ENCODE measurements around the gene SHQ1. TPM values are rescaled to one million over a fixed set of nuclear protein-coding genes. Genes with fewer than 3 reads are reported as not detected.
"Not testable (repeated sequence)": the region's sequence is repeated elsewhere in the genome, so short reads cannot be mapped to it uniquely, and the experiment has no call there.

Gene SHQ1
- total RNA-seq, 1 donor from 2014 or later, result 18.0 TPM

GRCh38 chr3:72794079-72794478 lies 54.2 kb downstream of the SHQ1 start:
- Mint-ChIP-seq H3K36me3 (ENCODE audit: unreplicated experiment) (peaks cover 10% of the 10 kb centered on the region), H3K27ac (ENCODE audit: unreplicated experiment) (no peak overlapping the region), H3K27me3 (ENCODE audit: unreplicated experiment) (no peaks in the 10 kb centered on the region), H3K4me1 (ENCODE audit: unreplicated experiment) (peaks cover 20% of the 10 kb centered on the region), H3K4me3 (ENCODE audit: unreplicated experiment) (no peak overlapping the region), H3K9me3 (ENCODE audit: unreplicated experiment) (no peaks in the 10 kb centered on the region)
- DNase-seq (ENCODE audit: extremely low spot score, unreplicated experiment), result no peak
- TF ChIP-seq CTCF (IDR thresholded peaks at IDR 0.05), result no peak

GRCh38 chr3:72791161-72791560 lies 57.1 kb downstream of the SHQ1 start:
- Mint-ChIP-seq H3K36me3 (ENCODE audit: unreplicated experiment) (peaks cover 11% of the 10 kb centered on the region), H3K4me3 (ENCODE audit: unreplicated experiment) (no peak overlapping the region), H3K9me3 (ENCODE audit: unreplicated experiment) (no peaks in the 10 kb centered on the region), H3K27ac (ENCODE audit: unreplicated experiment) (no peak overlapping the region), H3K27me3 (ENCODE audit: unreplicated experiment) (no peaks in the 10 kb centered on the region), H3K4me1 (ENCODE audit: unreplicated experiment) (peaks cover 4% of the 10 kb centered on the region)
- TF ChIP-seq CTCF (IDR thresholded peaks at IDR 0.05), result no peak
- DNase-seq (ENCODE audit: extremely low spot score, unreplicated experiment), result no peak

- no peaks in the 10 kb centered on the region for H3K9me3 Mint-ChIP-seq (ENCODE audit: unreplicated experiment)
- H3K27me3 Mint-ChIP-seq (ENCODE audit: unreplicated experiment), result no peaks in the 10 kb centered on the region
- H3K27ac Mint-ChIP-seq (ENCODE audit: unreplicated experiment), result no peak overlapping the region
- no peak for DNase-seq (ENCODE audit: extremely low spot score, unreplicated experiment)
- H3K4me1 Mint-ChIP-seq (ENCODE audit: unreplicated experiment), result peaks cover 4% of the 10 kb centered on the region
- no peak overlapping the region for H3K4me3 Mint-ChIP-seq (ENCODE audit: unreplicated experiment)
- peaks cover 11% of the 10 kb centered on the region for H3K36me3 Mint-ChIP-seq (ENCODE audit: unreplicated experiment)
- TF ChIP-seq CTCF (IDR thresholded peaks at IDR 0.05), result no peak
Observed at GRCh38 chr3:72789786-72790185, 58.5 kb downstream of the SHQ1 start.

- H3K9me3 Mint-ChIP-seq (ENCODE audit: unreplicated experiment); DNase-seq (ENCODE audit: extremely low spot score, unreplicated experiment); H3K4me1 Mint-ChIP-seq (ENCODE audit: unreplicated experiment); H3K4me3 Mint-ChIP-seq (ENCODE audit: unreplicated experiment); H3K27me3 Mint-ChIP-seq (ENCODE audit: unreplicated experiment); H3K27ac Mint-ChIP-seq (ENCODE audit: unreplicated experiment): not testable (repeated sequence)
- peaks cover 11% of the 10 kb centered on the region for H3K36me3 Mint-ChIP-seq (ENCODE audit: unreplicated experiment)
Observed at GRCh38 chr3:72788232-72788631, 60.0 kb downstream of the SHQ1 start.

GRCh38 chr3:72786668-72787067 lies 61.6 kb downstream of the SHQ1 start:
- DNase-seq (ENCODE audit: extremely low spot score, unreplicated experiment), result no peak
- no peak for TF ChIP-seq CTCF (IDR thresholded peaks at IDR 0.05)
- no peaks in the 10 kb centered on the region for H3K27me3 Mint-ChIP-seq (ENCODE audit: unreplicated experiment)
- H3K4me3 Mint-ChIP-seq (ENCODE audit: unreplicated experiment), result no peak overlapping the region
- peaks cover 4% of the 10 kb centered on the region for H3K36me3 Mint-ChIP-seq (ENCODE audit: unreplicated experiment)
- H3K27ac Mint-ChIP-seq (ENCODE audit: unreplicated experiment), result no peak overlapping the region
- H3K9me3 Mint-ChIP-seq (ENCODE audit: unreplicated experiment), result no peaks in the 10 kb centered on the region
- peaks cover 15% of the 10 kb centered on the region for H3K4me1 Mint-ChIP-seq (ENCODE audit: unreplicated experiment)

- H3K9me3 Mint-ChIP-seq (ENCODE audit: unreplicated experiment), result no peaks in the 10 kb centered on the region
- H3K27ac Mint-ChIP-seq (ENCODE audit: unreplicated experiment), result no peak overlapping the region
- H3K4me3 Mint-ChIP-seq (ENCODE audit: unreplicated experiment), result no peak overlapping the region
- TF ChIP-seq CTCF (IDR thresholded peaks at IDR 0.05), result no peak
- peaks cover 5% of the 10 kb centered on the region for H3K36me3 Mint-ChIP-seq (ENCODE audit: unreplicated experiment)
- peaks cover 11% of the 10 kb centered on the region for H3K4me1 Mint-ChIP-seq (ENCODE audit: unreplicated experiment)
- no peaks in the 10 kb centered on the region for H3K27me3 Mint-ChIP-seq (ENCODE audit: unreplicated experiment)
- no peak for DNase-seq (ENCODE audit: extremely low spot score, unreplicated experiment)
Observed at GRCh38 chr3:72784226-72784625, 64.0 kb downstream of the SHQ1 start.

Data from osteocyte (in vitro differentiated cells).